ENCODE data around the gene SLC25A45.

DNA sequence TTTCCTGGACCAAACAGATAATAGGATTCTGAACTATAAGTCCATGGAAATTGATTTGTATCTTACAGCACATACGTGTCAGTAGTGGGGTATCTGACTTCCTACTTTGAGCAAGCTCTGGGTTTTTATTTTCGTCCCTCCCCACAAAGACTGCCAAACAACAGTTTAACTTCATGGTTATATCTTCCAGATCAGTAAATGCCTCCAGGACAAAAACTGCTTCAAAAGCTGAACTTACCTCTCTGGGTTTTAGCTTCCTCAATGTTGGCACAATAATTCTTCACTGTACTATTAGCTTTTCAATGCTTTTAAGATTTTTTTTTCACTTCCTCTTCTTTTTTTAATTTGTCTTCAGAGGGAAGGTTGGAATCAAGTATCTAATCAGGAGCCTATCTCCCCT is 53.0 kb downstream of the SLC25A45 start:
- TF ChIP-seq FOXA1 (IDR thresholded peaks at IDR 0.05) (no peak), BHLHE40 (IDR thresholded peaks at IDR 0.05; ENCODE audit: borderline replicate concordance) (no peak), SP1 (IDR thresholded peaks at IDR 0.05) (no peak), ARNT (IDR thresholded peaks at IDR 0.05) (no peak), HDGF (IDR thresholded peaks at IDR 0.05; ENCODE audit: borderline replicate concordance) (no peak)

Data from HEK293T (cell line).